H9 (cell line): ENCODE measurements around the gene STRN. TPM values are rescaled to one million over a fixed set of nuclear protein-coding genes. Genes with fewer than 3 reads are reported as not detected.

Source experiments
- DNase-seq: peaks from one replicate; pipeline ENCODE4 v3.0.0-alpha.2; 2017
- H2AFZ ChIP-seq: one replicate; pipeline ENCODE4 v1.6.1; 2013; ENCODE audit warnings: mild to moderate bottlenecking, low read length, control low read depth, moderate library complexity
- H2AK5ac ChIP-seq: 2 replicates; pipeline ENCODE4 v1.6.1; 2013; ENCODE audit warnings: low read length, control low read depth, mixed read lengths; ENCODE audit not compliant: insufficient read length
- H2BK120ac ChIP-seq: one replicate; pipeline ENCODE4 v1.6.1; 2013; ENCODE audit warnings: low read depth, mild to moderate bottlenecking, low read length, control low read depth, inconsistent platforms; ENCODE audit not compliant: poor library complexity, severe bottlenecking
- H2BK12ac ChIP-seq: 2 replicates; pipeline ENCODE4 v1.6.1; 2013; ENCODE audit warnings: low read length, control low read depth, mixed read lengths, low read depth; ENCODE audit not compliant: insufficient read length
- H2BK15ac ChIP-seq: 2 replicates; pipeline ENCODE4 v1.6.1; 2013; ENCODE audit warnings: low read depth, low read length, control low read depth
- H2BK20ac ChIP-seq: one replicate; pipeline ENCODE4 v1.6.1; 2013; ENCODE audit warnings: low read depth, mild to moderate bottlenecking, low read length, control low read depth, inconsistent platforms; ENCODE audit not compliant: poor library complexity, severe bottlenecking
- H2BK5ac ChIP-seq: 2 replicates; pipeline ENCODE4 v1.6.1; 2013; ENCODE audit warnings: low read length, control low read depth, mixed read lengths; ENCODE audit not compliant: insufficient read length
- H3K14ac ChIP-seq: 2 replicates; pipeline ENCODE4 v1.6.1; 2013; ENCODE audit warnings: low read length, control low read depth; ENCODE audit not compliant: insufficient read depth
- H3K18ac ChIP-seq: 2 replicates; pipeline ENCODE4 v1.6.1; 2013; ENCODE audit warnings: low read depth, mild to moderate bottlenecking, mixed read lengths, low read length, control low read depth; ENCODE audit not compliant: insufficient read length
- H3K23ac ChIP-seq: 2 replicates; pipeline ENCODE4 v1.6.1; 2013; ENCODE audit warnings: low read length, control low read depth, mixed read lengths, low read depth; ENCODE audit not compliant: insufficient read length
- H3K23me2 ChIP-seq: 2 replicates; pipeline ENCODE4 v1.6.1; 2013; ENCODE audit warnings: low read depth, mild to moderate bottlenecking, mixed read lengths, low read length, control low read depth; ENCODE audit not compliant: insufficient read length, poor library complexity, severe bottlenecking
- H3K27ac ChIP-seq: 2 replicates; pipeline ENCODE4 v1.5.1; 2013; ENCODE audit warnings: low read length, control low read depth, mixed read lengths, low read depth; ENCODE audit not compliant: insufficient read length
- H3K27me3 ChIP-seq: 2 replicates; pipeline ENCODE4 v1.6.1; 2013; ENCODE audit warnings: low read length, control low read depth, inconsistent platforms; ENCODE audit not compliant: insufficient read depth
- H3K4ac ChIP-seq: 2 replicates; pipeline ENCODE4 v1.6.1; 2013; ENCODE audit warnings: low read depth, mild to moderate bottlenecking, control low read depth, inconsistent platforms, low read length, moderate library complexity
- H3K4me1 ChIP-seq: 2 replicates; pipeline ENCODE4 v1.6.1; 2013; ENCODE audit warnings: low read length, control low read depth, inconsistent platforms; ENCODE audit not compliant: insufficient read depth
- H3K4me2 ChIP-seq: 2 replicates; pipeline ENCODE4 v1.6.1; 2013; ENCODE audit warnings: low read length, control low read depth, mixed read lengths; ENCODE audit not compliant: insufficient read length, insufficient read depth
- H3K56ac ChIP-seq: 2 replicates; pipeline ENCODE4 v1.6.1; 2013; ENCODE audit warnings: low read depth, mild to moderate bottlenecking, mixed read lengths, low read length, control low read depth; ENCODE audit not compliant: insufficient read length
- H3K79me1 ChIP-seq: 2 replicates; pipeline ENCODE4 v1.6.1; 2013; ENCODE audit warnings: low read depth, mild to moderate bottlenecking, moderate library complexity, low read length, control low read depth, inconsistent platforms; ENCODE audit not compliant: insufficient read depth, poor library complexity, severe bottlenecking
- H3K79me2 ChIP-seq: 2 replicates; pipeline ENCODE4 v1.6.1; 2013; ENCODE audit warnings: low read length, control low read depth, inconsistent platforms; ENCODE audit not compliant: insufficient read depth
- H3K9ac ChIP-seq: 2 replicates; pipeline ENCODE4 v1.6.1; 2013; ENCODE audit warnings: low read length, control low read depth, mixed read lengths; ENCODE audit not compliant: insufficient read length; ENCODE audit errors: extremely low read depth
- H3K9me3 ChIP-seq: one replicate; pipeline ENCODE4 v1.6.1; 2013; ENCODE audit warnings: low read depth, low read length, inconsistent platforms; ENCODE audit not compliant: control insufficient read depth
- H3T11ph ChIP-seq: one replicate; pipeline ENCODE4 v1.6.1; 2013; ENCODE audit warnings: mild to moderate bottlenecking, low read length, control low read depth, inconsistent platforms
- H4K20me1 ChIP-seq: one replicate; pipeline ENCODE4 v1.6.1; 2013; ENCODE audit not compliant: control insufficient read depth, insufficient read length, insufficient read depth
- H4K5ac ChIP-seq: 2 replicates; pipeline ENCODE4 v1.6.1; 2013; ENCODE audit warnings: low read depth, mild to moderate bottlenecking, mixed read lengths, low read length, control low read depth; ENCODE audit not compliant: insufficient read length
- H4K8ac ChIP-seq: replicated peaks from 2 replicates; pipeline ENCODE4 v1.6.1; 2013; ENCODE audit warnings: low read length, control low read depth, mixed read lengths, low read depth; ENCODE audit not compliant: insufficient read length
- H4K91ac ChIP-seq: 2 replicates; pipeline ENCODE4 v1.6.1; 2013; ENCODE audit warnings: low read depth, mild to moderate bottlenecking, moderate library complexity, mixed read lengths, low read length, control low read depth; ENCODE audit not compliant: insufficient read length
- H3K27ac Mint-ChIP-seq, 3 experiments: 2 replicates in 2 of 3; 3 replicates in 1 of 3; pipeline ENCODE4 v1.8.0; 2020 to 2021; ENCODE audit warnings: mixed read lengths in 3 of 3, mild to moderate bottlenecking in 1 of 3, moderate library complexity in 1 of 3
- H3K27me3 Mint-ChIP-seq: 2 replicates; pipeline ENCODE4 v1.8.0; 2021; ENCODE audit warnings: low read depth, mild to moderate bottlenecking, moderate library complexity, mixed read lengths
- H3K36me3 Mint-ChIP-seq, 3 experiments: 2 replicates in 2 of 3; 3 replicates in 1 of 3; pipeline ENCODE4 v1.8.0; 2020 to 2021; ENCODE audit warnings: low read depth in 3 of 3, mixed read lengths in 3 of 3; ENCODE audit not compliant: insufficient read depth in 1 of 3
- H3K4me1 Mint-ChIP-seq, 2 experiments: 2 replicates each; pipeline ENCODE4 v1.8.0; 2020; ENCODE audit warnings: mixed read lengths in 2 of 2
- H3K4me3 Mint-ChIP-seq, 2 experiments: 2 replicates in 1 of 2; 3 replicates in 1 of 2; pipeline ENCODE4 v1.8.0; 2020 to 2021; ENCODE audit warnings: mild to moderate bottlenecking in 2 of 2, mixed read lengths in 2 of 2, moderate library complexity in 1 of 2
- H3K9me3 Mint-ChIP-seq, 2 experiments: 2 replicates in 1 of 2; 3 replicates in 1 of 2; pipeline ENCODE4 v1.8.0; 2020; ENCODE audit warnings: mild to moderate bottlenecking in 2 of 2, mixed read lengths in 2 of 2, moderate library complexity in 1 of 2
- CTCF ChIP-seq: fragments of 200-600 bp; sonication (generic); conservative IDR thresholded peaks from 3 replicates; pipeline ENCODE4 v1.8.0; 2021; ENCODE audit warnings: antibody characterized with exemption, mild to moderate bottlenecking
- WGBS: extraction: QIAGEN DNeasy Blood & Tissue Kit; methylation state at CpG from one replicate; pipeline ENCODE4 v1.1.7; 2013; ENCODE audit warnings: missing lambda C conversion rate, low lambda C conversion rate, mixed read lengths; ENCODE audit not compliant: insufficient read length; ENCODE audit errors: extremely low coverage; 5-methylcytosine and 5-hydroxymethylcytosine counted together
- long read RNA-seq: library from polyadenylated mRNA; unstranded; transcript quantifications from one replicate; pipeline ENCODE4 v2.0.0, GENCODE V29; 2020
- total RNA-seq: library from RNA; stranded (reverse); gene quantifications from 2 replicates; pipeline ENCODE4 v1.2.1, GENCODE V29; 2021

STRN gene
- 31.4 and 31.7 TPM in 2 replicates for total RNA-seq
- long read RNA-seq, full-length matches to known transcripts, result 1 of 7 reads
- long read RNA-seq, partial matches to known transcripts, result 0 of 7 reads
- long read RNA-seq, other reads (novel, unspliced or antisense), result 6 of 7 reads

- H4K91ac ChIP-seq, result no peak within 1 kb of the TSS
These were observed at the start of gene STRN for GRCh38 chr2:36966370-36967235. STRN (minus strand) TSS chr2:36966536; CDS start chr2:36966463, 73 bp downstream.

More at GRCh38 chr2:36966370-36967235, at the start of gene STRN:
- no peak for TF ChIP-seq CTCF
- Histone ChIP-seq H3K79me2 (peaks cover 2% of the 10 kb centered on the region; the same call in 1 of the 2 replicates), H3K9me3 (no peaks in the 10 kb centered on the region), H2BK5ac (no peak within 1 kb of the TSS), H3K18ac (peak within 1 kb of the TSS; percentile 60), H3K23me2 (peaks cover 10% of the 10 kb centered on the region), H3K4me1 (peaks cover 6% of the 10 kb centered on the region; the same call in 1 of the 2 replicates), H2BK120ac (no peak within 1 kb of the TSS), H3K4me2 (peak within 1 kb of the TSS; percentile 83), H2BK15ac (no peak within 1 kb of the TSS), H3K23ac (no peak within 1 kb of the TSS), H4K8ac (no peak within 1 kb of the TSS), H4K20me1 (no peaks in the 10 kb centered on the region), H3K14ac (peak within 1 kb of the TSS; percentile 79; the same call in 1 of the 2 replicates), H4K5ac (no peak within 1 kb of the TSS), H3K79me1 (no peaks in the 10 kb centered on the region), H3K9ac (peak within 1 kb of the TSS; percentile 74), H2BK20ac (no peak within 1 kb of the TSS), H2AK5ac (no peak within 1 kb of the TSS), H3K27ac (peak within 1 kb of the TSS; percentile 12), H2BK12ac (no peak within 1 kb of the TSS), H3K4ac (no peak within 1 kb of the TSS), H3T11ph (no peak within 1 kb of the TSS), H3K56ac (no peak within 1 kb of the TSS), H3K27me3 (no peaks in the 10 kb centered on the region), H2AFZ (no peak within 1 kb of the TSS)
- WGBS, result no CpG with 5 or more reads among the region's 91 CpGs
- peak within 1 kb of the TSS; percentile 93 to 95 (median 94) for H3K27ac Mint-ChIP-seq
- peak; percentile 96 for DNase-seq
- no peaks in the 10 kb centered on the region for H3K27me3 Mint-ChIP-seq
- peak within 1 kb of the TSS; percentile 97 for H3K4me3 Mint-ChIP-seq
- no peaks in the 10 kb centered on the region for H3K9me3 Mint-ChIP-seq
- peaks cover 58 to 59% of the 10 kb centered on the region in 2 experiments for H3K4me1 Mint-ChIP-seq
- H3K36me3 Mint-ChIP-seq, result no peaks in the 10 kb centered on the region
